Thoracic aorta (tissue), 2 donors: ENCODE measurements around the gene LEPR. TPM values are rescaled to one million over a fixed set of nuclear protein-coding genes. Genes with fewer than 3 reads are reported as not detected.

ENCODE experiments used
- ATAC-seq: fragments of 150-250 bp; one replicate; pipeline ENCODE4 v1.8.0; 2017; ENCODE audit warnings: low read depth; ENCODE audit not compliant: insufficient number of reproducible peaks, low FRiP score
- DNase-seq: peaks from one replicate; pipeline ENCODE4 v3.0.0-alpha.2; 2020; ENCODE audit warnings: low spot score
- H3K27ac ChIP-seq, 2 donors: fragments of 200-600 bp; sonication (generic); 1 replicate in 1 of 2; 2 replicates in 1 of 2; pipeline ENCODE4 v1.5.1; 2016; ENCODE audit warnings: mild to moderate bottlenecking in 2 of 2, moderate library complexity in 2 of 2
- H3K27me3 ChIP-seq: fragments of 200-600 bp; sonication (generic); replicated peaks from 2 replicates; pipeline ENCODE4 v1.6.0; 2016; ENCODE audit warnings: mild to moderate bottlenecking; ENCODE audit not compliant: insufficient read depth
- H3K36me3 ChIP-seq: fragments of 200-600 bp; sonication (generic); one replicate; pipeline ENCODE4 v1.5.1; 2016
- H3K4me1 ChIP-seq, 2 donors: fragments of 200-600 bp; sonication (generic); 1 replicate in 1 of 2; 2 replicates in 1 of 2; pipeline versions ENCODE4 v1.5.1 to v1.6.0; 2016; ENCODE audit warnings: low read depth in 2 of 2, mild to moderate bottlenecking in 1 of 2; ENCODE audit not compliant: control insufficient read depth in 1 of 2
- H3K4me3 ChIP-seq: fragments of 200-600 bp; sonication (generic); 2 replicates; pipeline ENCODE4 v1.5.1; 2016; ENCODE audit warnings: mild to moderate bottlenecking
- H3K9me3 ChIP-seq: fragments of 200-600 bp; sonication (generic); 2 replicates; pipeline ENCODE4 v1.5.1; 2016
- total RNA-seq, 2 donors: library from RNA; depleted of rRNA; stranded (reverse); fragments of >200 nt; gene quantifications; one replicate each; pipeline versions ENCODE4 v1.1.0 to v1.2.3, GENCODE V29; 2016
- TF ChIP-seq, protein P1 (sequence below): fragments of 200-600 bp; sonication (generic); IDR thresholded peaks from one replicate; pipeline ENCODE4 v1.5.1; 2019; ENCODE audit warnings: antibody characterized with exemption

The LEPR gene
- total RNA-seq, 2 donors from 2014 or later = 17.6 to 42.3 TPM

GRCh38 chr1:65409816-65410326 lies 10.6 kb upstream of the LEPR start:
- ATAC-seq = no peak
- no peaks in the 10 kb centered on the region for H3K9me3 ChIP-seq
- TF ChIP-seq, protein P1, sequence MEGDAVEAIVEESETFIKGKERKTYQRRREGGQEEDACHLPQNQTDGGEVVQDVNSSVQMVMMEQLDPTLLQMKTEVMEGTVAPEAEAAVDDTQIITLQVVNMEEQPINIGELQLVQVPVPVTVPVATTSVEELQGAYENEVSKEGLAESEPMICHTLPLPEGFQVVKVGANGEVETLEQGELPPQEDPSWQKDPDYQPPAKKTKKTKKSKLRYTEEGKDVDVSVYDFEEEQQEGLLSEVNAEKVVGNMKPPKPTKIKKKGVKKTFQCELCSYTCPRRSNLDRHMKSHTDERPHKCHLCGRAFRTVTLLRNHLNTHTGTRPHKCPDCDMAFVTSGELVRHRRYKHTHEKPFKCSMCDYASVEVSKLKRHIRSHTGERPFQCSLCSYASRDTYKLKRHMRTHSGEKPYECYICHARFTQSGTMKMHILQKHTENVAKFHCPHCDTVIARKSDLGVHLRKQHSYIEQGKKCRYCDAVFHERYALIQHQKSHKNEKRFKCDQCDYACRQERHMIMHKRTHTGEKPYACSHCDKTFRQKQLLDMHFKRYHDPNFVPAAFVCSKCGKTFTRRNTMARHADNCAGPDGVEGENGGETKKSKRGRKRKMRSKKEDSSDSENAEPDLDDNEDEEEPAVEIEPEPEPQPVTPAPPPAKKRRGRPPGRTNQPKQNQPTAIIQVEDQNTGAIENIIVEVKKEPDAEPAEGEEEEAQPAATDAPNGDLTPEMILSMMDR = no peak
- H3K27me3 ChIP-seq = no peaks in the 10 kb centered on the region
- no peaks in the 10 kb centered on the region for H3K4me1 ChIP-seq
- no peak overlapping the region for H3K27ac ChIP-seq
- no peak overlapping the region for H3K4me3 ChIP-seq
- no peaks in the 10 kb centered on the region for H3K36me3 ChIP-seq
- no peak for DNase-seq

DNA sequence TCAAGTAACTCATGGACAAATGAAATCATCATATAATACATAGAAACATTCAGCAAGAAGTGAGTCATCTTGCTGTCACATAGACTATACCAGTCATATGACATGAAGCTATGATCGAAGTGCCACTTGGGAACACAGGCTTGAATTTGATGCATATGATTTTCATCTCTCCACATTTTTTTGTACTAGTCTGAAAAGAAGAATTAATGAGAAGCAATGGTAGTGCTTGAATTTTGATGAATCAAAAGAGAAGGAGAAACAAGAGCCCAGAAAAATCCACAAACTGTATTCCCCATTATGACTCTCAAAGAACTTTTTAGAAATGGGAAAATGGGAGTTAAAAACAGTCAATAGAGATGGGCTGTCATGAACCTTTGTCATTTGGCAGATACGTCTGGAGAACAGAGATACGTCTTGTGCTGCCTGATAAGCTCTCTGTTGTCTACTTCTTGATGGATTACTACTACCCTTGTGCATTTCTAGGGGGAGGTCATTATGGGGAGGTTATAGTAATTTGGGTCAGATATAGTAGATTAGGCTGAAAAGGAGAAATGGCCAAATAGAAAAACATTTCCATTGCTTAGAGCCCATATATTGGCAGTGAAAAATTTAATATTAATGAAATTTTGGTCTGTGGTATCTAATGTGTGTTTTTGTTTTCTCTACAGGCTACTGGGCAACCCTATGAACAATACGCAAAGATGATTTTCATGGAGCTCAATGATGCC lies 8.0 kb upstream of the LEPR start:
- DNase-seq (no peak), ATAC-seq (no peak)
- Histone ChIP-seq H3K27me3 (no peaks in the 10 kb centered on the region), H3K4me1 (no peaks in the 10 kb centered on the region), H3K9me3 (no peaks in the 10 kb centered on the region), H3K36me3 (no peaks in the 10 kb centered on the region), H3K27ac (no peak overlapping the region), H3K4me3 (no peak overlapping the region)
- TF ChIP-seq, protein P1 = no peak

GRCh38 chr1:65412984-65413375 lies 7.5 kb upstream of the LEPR start:
- H3K36me3 ChIP-seq = no peaks in the 10 kb centered on the region
- TF ChIP-seq, protein P1 = no peak
- no peak overlapping the region for H3K27ac ChIP-seq
- no peak for DNase-seq
- no peaks in the 10 kb centered on the region for H3K27me3 ChIP-seq
- ATAC-seq = no peak
- H3K4me3 ChIP-seq = no peak overlapping the region
- H3K9me3 ChIP-seq = no peaks in the 10 kb centered on the region
- no peaks in the 10 kb centered on the region for H3K4me1 ChIP-seq

- Histone ChIP-seq H3K27me3 (no peaks in the 10 kb centered on the region), H3K4me3 (no peak overlapping the region), H3K4me1 (peaks cover 0 to 4% of the 10 kb centered on the region in 2 donors), H3K9me3 (no peaks in the 10 kb centered on the region), H3K36me3 (no peaks in the 10 kb centered on the region), H3K27ac (no peak overlapping the region)
- TF ChIP-seq, protein P1 = no peak
- DNase-seq = no peak
- no peak for ATAC-seq
Observed at GRCh38 chr1:65414538-65414937, 5.9 kb upstream of the LEPR start.

DNA sequence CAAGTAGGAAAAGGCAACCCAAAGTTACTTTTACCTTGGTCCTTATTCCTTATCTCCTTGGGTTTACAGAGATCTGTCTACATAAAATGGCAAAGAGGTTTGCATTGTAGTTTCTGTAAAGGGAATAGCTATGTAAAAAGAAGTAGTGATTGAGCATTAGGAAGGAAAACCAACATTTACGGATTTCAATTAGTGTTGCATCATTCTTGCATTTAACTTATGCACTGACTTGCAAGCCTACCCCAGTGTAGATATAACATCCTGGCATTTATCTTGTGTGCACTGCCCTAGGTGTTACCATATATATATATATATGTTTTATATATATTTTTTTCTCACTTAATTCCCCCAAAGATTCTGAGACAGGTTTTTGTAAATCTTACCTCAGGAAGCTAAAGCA lies 3.7 kb upstream of the LEPR start:
- DNase-seq = no peak
- no peaks in the 10 kb centered on the region for H3K36me3 ChIP-seq
- H3K27me3 ChIP-seq = no peaks in the 10 kb centered on the region
- no peak overlapping the region for H3K27ac ChIP-seq
- TF ChIP-seq, protein P1 = no peak
- ATAC-seq = no peak
- H3K4me1 ChIP-seq = peaks cover under 1 to 6% of the 10 kb centered on the region in 2 donors
- H3K9me3 ChIP-seq = no peaks in the 10 kb centered on the region
- H3K4me3 ChIP-seq = no peak overlapping the region
